Endothelial cell of umbilical vein (primary cell): Measurements from ENCODE around the gene SLC9A2. TPM values are rescaled to one million over a fixed set of nuclear protein-coding genes. Genes with fewer than 3 reads are reported as not detected.

Experiments
- BruUV-seq: library from RNA; stranded (reverse); fragments of 400-500 nt; replicated peaks from 2 replicates; lab custom pipeline; 2021; lab: Mats Ljungman, UMichigan
- CTCF ChIA-PET: fragments of 300-600, 350-600 bp; sonication (Branson Sonifier 250); formaldehyde crosslinking; loops from one replicate; lab custom pipeline; 2021; ENCODE audit warnings: antibody characterized with exemption, inconsistent platforms; lab: Charles Lee
- POLR2A ChIA-PET: fragments of 300-600, 350-600 bp; sonication (Branson Sonifier 250); formaldehyde crosslinking; loops from one replicate; lab custom pipeline; 2021; ENCODE audit warnings: antibody characterized with exemption, inconsistent platforms; lab: Charles Lee
- DNase-seq: peaks from one replicate; pipeline ENCODE4 v3.0.0-alpha.2; 2011; ENCODE audit warnings: low read depth, low spot score
- FAIRE-seq: peaks from 2 replicates; lab custom pipeline; 2011; peaks lifted over from hg19 to GRCh38; lab: Jason Lieb, UNC
- H2AFZ ChIP-seq: 2 replicates; pipeline ENCODE4 v1.6.0; 2012; ENCODE audit warnings: low read depth, low read length, control low read depth, inconsistent platforms
- H3K27ac ChIP-seq: 2 replicates; pipeline ENCODE4 v1.5.1; 2011; ENCODE audit warnings: low read depth, mild to moderate bottlenecking, control low read depth, low read length, moderate library complexity; ENCODE audit not compliant: insufficient read depth
- H3K27me3 ChIP-seq, 2 experiments: 2 replicates each; pipeline versions ENCODE4 v1.6.0 to v1.6.1; 2011; ENCODE audit warnings: low read length in 2 of 2, mixed read lengths in 1 of 2; ENCODE audit not compliant: control insufficient read depth in 2 of 2, insufficient read depth in 2 of 2
- H3K36me3 ChIP-seq, 2 experiments: 2 replicates in 1 of 2; 3 replicates in 1 of 2; pipeline ENCODE4 v1.5.1; 2011; ENCODE audit warnings: low read length in 2 of 2, mild to moderate bottlenecking in 1 of 2, moderate library complexity in 1 of 2; ENCODE audit not compliant: control insufficient read depth in 2 of 2, insufficient read depth in 2 of 2; ENCODE audit errors: extremely low read depth in 1 of 2
- H3K4me1 ChIP-seq: 3 replicates; pipeline ENCODE4 v1.5.1; 2011; ENCODE audit warnings: mild to moderate bottlenecking, low read length; ENCODE audit not compliant: control insufficient read depth, insufficient read depth; ENCODE audit errors: extremely low read depth
- H3K4me2 ChIP-seq: 2 replicates; pipeline ENCODE4 v1.6.1; 2011; ENCODE audit warnings: low read length, control low read depth, mixed read lengths; ENCODE audit not compliant: insufficient read depth
- H3K4me3 ChIP-seq, 3 experiments: fragments of 200-600 bp in 1 of 3; sonication (generic), shearing (Covaris generic) in 1 of 3; replicated peaks in 1 of 3; 2 replicates each; pipeline ENCODE4 v1.5.1; 2011 to 2016; ENCODE audit warnings: control low read depth in 3 of 3, low read length in 3 of 3, mild to moderate bottlenecking in 2 of 3, inconsistent platforms in 1 of 3, low read depth in 1 of 3, moderate library complexity in 1 of 3; ENCODE audit not compliant: insufficient read depth in 1 of 3
- H3K79me2 ChIP-seq: 2 replicates; pipeline ENCODE4 v1.6.0; 2012; ENCODE audit warnings: low read length, inconsistent platforms; ENCODE audit not compliant: control insufficient read depth, insufficient read depth
- H3K9ac ChIP-seq: replicated peaks from 2 replicates; pipeline ENCODE3; 2011; ENCODE audit warnings: low read length, control low read depth; ENCODE audit not compliant: insufficient read depth; ENCODE audit errors: extremely low read depth
- H3K9me1 ChIP-seq: replicated peaks from 3 replicates; pipeline ENCODE4 v1.6.0; 2011; ENCODE audit warnings: mild to moderate bottlenecking, low read length; ENCODE audit not compliant: control insufficient read depth, insufficient read depth; ENCODE audit errors: extremely low read depth
- H3K9me3 ChIP-seq: replicated peaks from 2 replicates; pipeline ENCODE4 v1.5.1; 2012; ENCODE audit warnings: low read length, inconsistent platforms; ENCODE audit not compliant: control insufficient read depth, insufficient read depth
- H4K20me1 ChIP-seq: replicated peaks from 2 replicates; pipeline ENCODE3; 2011; ENCODE audit warnings: mild to moderate bottlenecking, low read length; ENCODE audit not compliant: control insufficient read depth, insufficient read depth; ENCODE audit errors: extremely low read depth
- EZH2 ChIP-seq: IDR thresholded peaks from 2 replicates; pipeline ENCODE4 v1.6.1; 2012; ENCODE audit warnings: borderline replicate concordance, low read depth, mild to moderate bottlenecking, moderate library complexity, low read length, inconsistent platforms; ENCODE audit not compliant: severe bottlenecking
- FOS ChIP-seq: IDR thresholded peaks from 2 replicates; pipeline ENCODE4 v1.6.1; 2011; ENCODE audit warnings: mild to moderate bottlenecking, low read length, moderate library complexity, borderline replicate concordance; ENCODE audit not compliant: insufficient read depth
- JUN ChIP-seq: IDR thresholded peaks from 2 replicates; pipeline ENCODE4 v1.6.1; 2011; ENCODE audit warnings: borderline replicate concordance, low read depth; ENCODE audit not compliant: insufficient read length, insufficient read depth
- MAX ChIP-seq: IDR thresholded peaks from 2 replicates; pipeline ENCODE4 v1.6.1; 2011; ENCODE audit not compliant: insufficient read depth, insufficient read length
- MYC ChIP-seq: IDR thresholded peaks from one replicate; pipeline ENCODE4 v1.6.1; 2011; ENCODE audit warnings: mild to moderate bottlenecking, low read depth, low read length
- POLR2AphosphoS5 ChIP-seq: IDR thresholded peaks from 2 replicates; pipeline ENCODE4 v1.6.1; 2012; ENCODE audit warnings: low read depth, mild to moderate bottlenecking, control low read depth, low read length, moderate library complexity; ENCODE audit not compliant: insufficient read depth
- dilution Hi-C: fragments of 300-500 bp; cut with MboI; formaldehyde crosslinking; loops from one replicate; pipeline ENCODE4 v1.15.0; 2019; ENCODE audit warnings: low sequenced_read_pairs; ENCODE audit not compliant: extremely low pct_ligation_motif_present
- intact Hi-C: fragments of 100-400 bp; cut with micrococcal nuclease; formaldehyde crosslinking; loops from one replicate; pipeline ENCODE4 v1.10.0; 2022
- polyA plus RNA-seq, 4 experiments: library from polyadenylated mRNA; depleted of rRNA in 3 of 4; stranded (reverse) in 3 of 4; unstranded in 1 of 4; fragments of >200 nt; gene quantifications; 2 replicates each; pipeline versions ENCODE4 v1.2.1 to v1.2.3, GENCODE V29; 2011 to 2012; ENCODE audit warnings: missing spikeins in 1 of 4
- total RNA-seq: library from RNA; stranded (reverse); gene quantifications from 2 replicates; pipeline ENCODE4 v1.2.3, GENCODE V29; 2021

SLC9A2 gene
- total and polyA plus RNA-seq, 2 donors (not counting 3 experiments of a cell fraction or from before 2014, with no cell fraction given) = 0.03 TPM; not detected in 1

GRCh38 chr2:102581911-102582310, 37.4 kb upstream of the SLC9A2 start:
- H3K4me2 ChIP-seq = no peak overlapping the region
- H3K9ac ChIP-seq = no peak overlapping the region
- H3K27ac ChIP-seq = no peak overlapping the region
- H4K20me1 ChIP-seq = no peaks in the 10 kb centered on the region
- H3K27me3 ChIP-seq = peaks cover 7 to 12% of the 10 kb centered on the region in 2 experiments
- BruUV-seq = no TSS peak
- no peaks in the 10 kb centered on the region for H3K9me3 ChIP-seq
- no peak overlapping the region for H2AFZ ChIP-seq
- no peaks in the 10 kb centered on the region for H3K36me3 ChIP-seq
- FAIRE-seq = no peak
- TF ChIP-seq FOS (no peak), EZH2 (no peak), JUN (no peak), MYC (no peak)
- H3K4me3 ChIP-seq = no peak overlapping the region
- dilution Hi-C loops (loop anchor here (25.0 kb wide), 1 partner anchor 95 kb away; no protein-coding TSS in a partner anchor), intact Hi-C loops (no loop called here)
- H3K9me1 ChIP-seq = no peaks in the 10 kb centered on the region
- no peaks in the 10 kb centered on the region for H3K4me1 ChIP-seq
- ChIA-PET CTCF (no interaction called here), POLR2A (no interaction called here)
- no peak for DNase-seq
- H3K79me2 ChIP-seq = no peaks in the 10 kb centered on the region

GRCh38 chr2:102582845-102583244, 36.5 kb upstream of the SLC9A2 start:
- Histone ChIP-seq H3K36me3 (no peaks in the 10 kb centered on the region), H3K9ac (no peak overlapping the region), H3K79me2 (no peaks in the 10 kb centered on the region), H4K20me1 (no peaks in the 10 kb centered on the region), H3K9me3 (no peaks in the 10 kb centered on the region), H3K27me3 (peaks cover 7 to 12% of the 10 kb centered on the region in 2 experiments), H3K4me3 (no peak overlapping the region), H3K4me2 (no peak overlapping the region), H3K27ac (no peak overlapping the region), H3K4me1 (no peaks in the 10 kb centered on the region), H3K9me1 (no peaks in the 10 kb centered on the region), H2AFZ (no peak overlapping the region)
- BruUV-seq = no TSS peak
- POLR2A ChIA-PET = no interaction called here
- TF ChIP-seq FOS (no peak), EZH2 (no peak), MAX (no peak), MYC (no peak), POLR2AphosphoS5 (no peak)
- no peak for FAIRE-seq
- dilution Hi-C loops = loop anchor here (25.0 kb wide), 1 partner anchor 96 kb away; no protein-coding TSS in a partner anchor
- intact Hi-C loops = no loop called here
- DNase-seq = no peak
- CTCF ChIA-PET = interaction anchor here (1.8 kb wide), 1 partner anchor 109 kb away, joined by 5 read pairs; the partner anchor contains the start of gene SLC9A4
